SU-DHL-6 (cell line): ENCODE data around the gene RIC8B.

Source experiments
- CTCF ChIP-seq: fragments of 200-600 bp; sonication (generic); IDR thresholded peaks from one replicate; pipeline ENCODE4 v1.5.1; 2017; ENCODE audit warnings: antibody characterized with exemption, mild to moderate bottlenecking, low read length, moderate library complexity; ENCODE audit not compliant: insufficient read depth, poor library complexity, severe bottlenecking
- EZH2phosphoT487 ChIP-seq: fragments of 200-600 bp; sonication (generic), shearing (Covaris generic); conservative IDR thresholded peaks from 2 replicates; pipeline ENCODE4 v1.6.1; 2018; ENCODE audit warnings: mild to moderate bottlenecking, antibody characterized with exemption, low read length, moderate library complexity, mixed read lengths

GRCh38 chr12:106845902-106846301, 71.4 kb downstream of the RIC8B start:
- no peak for TF ChIP-seq CTCF
- TF ChIP-seq EZH2phosphoT487, result no peak
